HK-2 (cell line): ENCODE measurements around the gene ELMO3.

Experiments
- DNase-seq: peaks from one replicate; pipeline ENCODE4 v3.0.0-alpha.2; 2018; ENCODE audit not compliant: unreplicated experiment

The ELMO3 gene

DNA sequence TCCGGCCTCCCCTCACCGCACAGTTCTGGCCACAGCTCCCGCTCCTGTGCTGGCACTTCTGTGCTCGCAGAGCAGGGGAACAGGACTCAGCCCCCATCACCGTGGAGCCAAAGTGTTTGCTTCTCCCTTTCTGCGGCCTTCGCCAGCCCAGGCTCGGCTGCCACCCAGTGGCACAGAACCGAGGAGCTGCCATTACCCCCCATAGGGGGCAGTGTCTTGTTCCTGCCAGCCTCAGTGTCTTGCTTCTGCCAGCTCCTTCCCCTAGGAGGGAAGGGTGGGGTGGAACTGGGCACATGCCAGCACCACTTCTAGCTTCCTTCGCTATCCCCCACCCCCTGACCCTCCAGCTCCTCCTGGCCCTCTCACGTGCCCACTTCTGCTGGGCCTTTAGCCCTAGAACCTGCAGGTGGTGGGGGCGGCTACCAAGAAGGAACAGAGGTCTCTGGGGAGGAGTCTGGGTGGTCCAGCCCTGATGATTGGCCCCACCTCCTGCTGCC, 645 bp upstream of the ELMO3 start:
- no peak for DNase-seq

DNA sequence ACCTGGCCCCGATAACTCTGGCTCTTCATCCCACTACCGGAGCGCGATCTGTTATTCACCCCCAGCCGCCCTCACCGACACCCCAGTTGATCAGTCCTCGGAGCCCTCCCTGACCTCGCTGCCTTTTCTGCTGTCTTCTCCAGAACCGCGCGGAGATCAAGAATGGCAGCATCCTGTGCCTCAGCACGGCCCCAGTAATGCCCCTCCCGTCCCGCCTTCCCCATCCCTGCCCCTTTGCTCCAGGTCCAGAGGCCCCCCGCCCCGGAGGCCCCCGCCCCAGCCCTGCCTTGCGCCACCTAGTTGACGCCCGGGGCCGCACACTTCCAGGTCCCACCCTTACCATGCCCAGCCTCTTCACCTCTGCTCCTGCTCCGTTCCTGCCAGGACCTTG, 872 bp downstream of the ELMO3 start:
- no peak for DNase-seq

DNA sequence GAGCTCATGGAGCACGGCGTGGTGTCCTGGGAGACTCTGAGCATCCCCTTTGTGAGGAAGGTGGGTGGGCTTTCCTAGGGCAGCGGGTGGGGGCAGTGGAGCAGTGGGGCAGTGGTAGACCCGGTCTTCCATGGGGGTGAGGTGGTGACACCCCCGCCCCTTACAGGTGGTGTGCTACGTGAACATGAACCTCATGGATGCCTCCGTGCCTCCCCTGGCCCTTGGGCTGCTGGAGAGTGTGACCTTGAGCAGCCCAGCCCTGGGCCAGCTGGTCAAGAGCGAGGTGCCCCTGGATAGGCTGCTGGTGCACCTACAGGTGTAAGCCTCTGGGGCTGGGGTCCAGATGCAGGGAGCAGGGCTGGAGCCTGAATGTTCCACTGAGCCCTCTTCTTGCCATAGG, 1.6 kb downstream of the ELMO3 start:
- no peak for DNase-seq

GRCh38 chr16:67201411-67202345, 2.7 kb downstream of the ELMO3 start:
- no peak for DNase-seq

- DNase-seq = no peak
These were observed 3.5 kb downstream of the ELMO3 start for GRCh38 chr16:67202426-67202825.

DNA sequence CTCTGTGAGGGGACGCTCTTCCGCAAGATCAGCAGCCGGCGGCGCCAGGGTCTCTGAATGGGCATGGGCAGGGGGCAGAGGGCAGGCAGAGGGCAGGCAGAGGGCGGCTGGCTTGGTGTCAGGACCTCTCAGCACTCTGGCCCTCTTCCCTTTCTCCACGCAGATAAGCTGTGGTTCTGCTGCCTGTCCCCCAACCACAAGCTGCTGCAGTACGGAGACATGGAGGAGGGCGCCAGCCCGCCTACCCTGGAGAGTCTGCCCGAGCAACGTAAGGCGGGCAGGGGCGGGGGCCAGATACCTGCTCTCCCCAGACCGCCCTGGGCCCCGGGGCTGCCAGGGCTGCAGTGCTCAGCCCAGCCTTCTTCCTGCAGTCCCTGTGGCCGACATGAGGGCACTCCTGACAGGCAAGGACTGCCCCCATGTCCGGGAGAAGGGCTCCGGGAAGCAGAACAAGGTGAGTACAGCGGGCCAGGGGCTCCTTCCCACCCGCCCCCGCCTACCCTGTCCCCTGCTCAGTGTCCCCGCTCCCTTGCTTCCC, 4.1 kb downstream of the ELMO3 start:
- DNase-seq = no peak

DNA sequence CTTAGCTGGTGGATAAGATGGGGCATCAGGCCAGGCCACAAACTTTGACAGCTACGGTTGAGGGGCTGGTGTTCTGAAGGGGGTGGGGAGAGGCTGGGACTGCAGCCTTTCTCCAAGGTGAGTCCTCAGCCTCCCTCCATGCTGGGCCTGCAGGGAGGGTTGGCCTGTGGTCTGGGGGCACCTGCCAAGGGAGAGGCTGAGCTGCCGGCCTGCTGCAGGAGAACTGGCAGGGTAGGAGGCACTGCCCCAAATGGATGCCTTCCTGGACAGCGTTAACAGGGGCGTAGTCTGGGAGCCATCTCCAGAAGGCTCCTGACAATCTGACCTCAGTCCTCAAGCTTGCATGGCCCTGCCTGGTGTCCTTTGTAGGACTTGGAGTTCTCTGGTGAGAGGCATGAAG, 5.1 kb downstream of the ELMO3 start:
- DNase-seq = no peak

GRCh38 chr16:67206129-67206837, 7.4 kb downstream of the ELMO3 start:
- DNase-seq = no peak

GRCh38 chr16:67206838-67207248, 7.9 kb downstream of the ELMO3 start:
- no peak for DNase-seq

GRCh38 chr16:67207249-67208091, 8.5 kb downstream of the ELMO3 start:
- peak; percentile 51 for DNase-seq

DNA sequence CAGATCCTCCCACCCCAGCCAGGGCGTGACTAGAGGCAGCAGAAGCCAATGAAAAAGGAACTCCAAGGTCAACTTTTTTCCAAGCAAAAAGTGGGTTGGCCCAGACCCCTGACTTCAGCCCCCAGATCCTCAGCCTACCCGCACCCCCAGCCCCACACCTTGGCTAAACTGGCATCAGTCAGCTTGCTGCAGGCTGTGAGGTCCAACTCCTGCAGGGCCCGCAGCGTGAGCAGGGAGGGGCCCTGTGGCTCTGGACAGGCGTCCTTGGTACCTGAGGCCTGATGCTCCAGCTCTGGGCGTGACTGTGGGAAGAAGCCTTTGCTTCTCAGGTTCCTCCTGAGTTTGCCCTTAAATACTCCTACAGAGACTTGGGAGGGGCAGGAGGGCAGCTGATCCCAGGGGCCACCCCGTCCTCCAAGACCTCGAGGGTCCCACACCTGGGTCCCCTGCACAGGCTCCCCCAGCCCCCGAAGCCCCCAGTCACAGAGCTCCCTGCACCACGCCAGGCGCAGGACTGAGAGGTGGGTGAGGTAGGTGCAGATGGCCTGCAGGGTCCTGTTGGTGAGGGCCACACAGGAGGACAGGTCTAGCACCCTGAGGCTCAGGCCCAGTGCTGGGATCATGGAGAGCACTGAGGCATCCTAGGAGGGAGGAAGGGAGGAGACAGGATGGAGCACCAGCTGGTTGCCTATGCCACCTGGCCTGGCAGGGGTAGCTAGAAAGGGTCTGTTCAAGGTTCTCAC, 9.4 kb downstream of the ELMO3 start:
- DNase-seq = no peak

DNA sequence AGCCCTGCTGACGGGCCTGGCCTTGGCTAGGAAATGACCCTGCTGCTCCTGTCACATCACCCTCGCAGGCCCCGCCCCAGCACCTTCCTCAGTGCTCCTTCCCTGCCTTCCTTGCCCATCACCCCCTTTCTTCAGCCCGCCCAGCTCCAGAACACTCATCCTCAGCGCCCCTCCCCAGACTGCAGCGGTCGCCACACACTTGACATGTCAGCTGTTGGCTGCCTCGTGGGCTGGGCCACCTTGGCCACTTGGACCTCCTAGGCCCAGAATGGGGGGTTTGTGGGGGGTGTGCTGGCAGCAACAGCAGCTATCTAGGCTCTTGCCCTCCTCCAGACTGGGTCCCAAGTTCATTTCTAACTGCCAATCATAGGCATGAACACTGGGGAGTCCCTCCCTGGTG, 10.6 kb downstream of the ELMO3 start:
- no peak for DNase-seq

DNA sequence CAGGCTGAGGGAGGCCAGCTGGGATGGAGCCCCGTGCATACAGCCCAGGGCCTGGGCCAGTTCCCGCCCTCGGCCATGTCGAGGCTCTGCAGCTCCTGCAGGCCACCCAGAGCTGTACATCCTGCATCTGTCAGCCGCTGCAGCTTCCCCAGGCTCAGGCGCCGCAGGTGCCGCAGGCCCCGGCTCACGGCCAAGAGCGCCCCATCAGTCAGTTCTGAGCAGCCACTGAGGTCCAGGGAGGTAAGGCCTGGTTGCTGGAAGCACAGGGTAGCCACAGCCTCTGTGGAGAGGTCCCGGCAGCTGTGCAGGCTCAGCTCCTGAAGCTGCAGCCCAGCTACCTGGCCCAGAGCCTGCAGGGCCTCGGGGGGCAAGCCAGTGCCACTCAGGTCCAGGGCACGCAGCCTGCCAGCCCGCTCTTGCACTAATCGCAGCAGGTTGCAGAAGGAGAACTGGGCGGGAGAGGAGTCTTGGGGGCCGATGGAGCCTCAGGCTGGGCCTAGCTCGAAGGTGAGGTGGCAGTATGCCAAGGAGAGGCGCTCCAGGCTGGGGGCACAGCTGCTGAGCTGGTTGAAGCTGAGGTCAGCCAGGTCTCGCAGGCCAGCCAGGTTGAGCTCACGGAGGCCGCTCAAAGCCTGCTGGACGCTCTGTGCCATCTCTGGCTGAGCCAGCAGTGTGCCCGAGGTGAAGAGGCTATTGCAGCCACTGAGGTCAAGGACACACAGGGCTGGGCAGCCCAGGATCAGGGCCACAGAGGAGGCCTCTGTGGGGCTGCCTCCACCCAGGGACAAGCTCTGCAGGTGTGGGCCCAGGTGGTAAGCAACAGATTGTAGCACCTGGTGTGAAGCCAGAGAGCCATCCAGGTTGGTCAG, 11.4 kb downstream of the ELMO3 start:
- no peak for DNase-seq

GRCh38 chr16:67211674-67212073, 12.7 kb downstream of the ELMO3 start:
- DNase-seq = no peak

DNA sequence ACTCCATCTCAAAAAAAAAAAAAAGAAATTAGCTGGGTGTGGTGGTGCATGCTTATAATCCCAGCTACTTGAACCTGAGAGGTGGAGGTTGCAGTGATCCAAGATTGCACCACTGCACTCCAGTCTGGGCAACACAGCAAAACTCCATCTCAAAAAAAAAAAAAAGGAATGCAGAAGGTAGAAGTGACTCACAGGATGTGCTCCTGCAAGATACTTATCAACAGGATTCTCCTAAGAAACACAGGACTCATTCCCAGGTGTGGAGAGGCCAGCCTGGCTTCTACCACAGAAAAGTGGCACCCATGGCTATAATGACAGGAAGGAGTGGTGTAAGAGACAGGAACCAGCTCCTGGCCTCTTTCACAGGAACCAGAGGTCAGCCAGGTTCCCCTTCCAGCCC, 13.8 kb downstream of the ELMO3 start:
- DNase-seq = no peak

- no peak for DNase-seq
These were observed 14.5 kb downstream of the ELMO3 start for GRCh38 chr16:67213197-67214019.

GRCh38 chr16:67215706-67216105, 16.8 kb downstream of the ELMO3 start:
- no peak for DNase-seq

GRCh38 chr16:67216612-67217490, 17.9 kb downstream of the ELMO3 start:
- DNase-seq = no peak
